HFFc6 (cell line): ENCODE measurements around the gene ABI3BP. TPM values are rescaled to one million over a fixed set of nuclear protein-coding genes. Genes with fewer than 3 reads are reported as not detected.

Experiments used
- DNase-seq: peaks from one replicate; pipeline ENCODE4 v3.0.0-alpha.2; 2018
- H3K27ac Mint-ChIP-seq: 2 replicates; pipeline ENCODE4 v1.8.0; 2020; ENCODE audit warnings: mild to moderate bottlenecking, mixed read lengths
- H3K27me3 Mint-ChIP-seq: 2 replicates; pipeline ENCODE4 v1.8.0; 2021; ENCODE audit warnings: mild to moderate bottlenecking, moderate library complexity, mixed read lengths; ENCODE audit not compliant: insufficient read depth
- H3K36me3 Mint-ChIP-seq: 2 replicates; pipeline ENCODE4 v1.8.0; 2021; ENCODE audit warnings: low read depth, mixed read lengths
- H3K4me1 Mint-ChIP-seq: 2 replicates; pipeline ENCODE4 v1.8.0; 2020; ENCODE audit warnings: low read depth, mixed read lengths
- H3K4me3 Mint-ChIP-seq: 2 replicates; pipeline ENCODE4 v1.8.0; 2020; ENCODE audit warnings: mild to moderate bottlenecking, moderate library complexity, mixed read lengths
- H3K9me3 Mint-ChIP-seq: 2 replicates; pipeline ENCODE4 v1.8.0; 2020; ENCODE audit warnings: mild to moderate bottlenecking, mixed read lengths
- CTCF ChIP-seq: fragments of 200-600 bp; sonication (generic); IDR thresholded peaks from 2 replicates; pipeline ENCODE4 v1.5.0; 2021; ENCODE audit warnings: antibody characterized with exemption, mild to moderate bottlenecking
- total RNA-seq, 6 experiments: library from RNA; stranded (reverse); fragmentation: NEBNext Ultra II Directional; extraction: Animal tissue kit (Norgen Biotek cat#: 25700); gene quantifications; 2 replicates in 1 of 6; 3 replicates in 5 of 6; pipeline ENCODE4 v1.2.3, GENCODE V29; 2021

ABI3BP gene
- total RNA-seq, 6 experiments from 2014 or later: 12.4 to 27.8 (median 24.6) TPM

- no peaks in the 10 kb centered on the region for H3K9me3 Mint-ChIP-seq
- H3K4me1 Mint-ChIP-seq: peaks cover 5% of the 10 kb centered on the region
- H3K36me3 Mint-ChIP-seq: no peaks in the 10 kb centered on the region
- DNase-seq: no peak
- no peak for TF ChIP-seq CTCF
- H3K27ac Mint-ChIP-seq: no peak overlapping the region
- H3K4me3 Mint-ChIP-seq: no peak overlapping the region
- H3K27me3 Mint-ChIP-seq: no peaks in the 10 kb centered on the region
Observed at GRCh38 chr3:100831629-100832028, 161.6 kb downstream of the ABI3BP start.

GRCh38 chr3:100830931-100831330 is 162.3 kb downstream of the ABI3BP start:
- Mint-ChIP-seq H3K9me3 (no peaks in the 10 kb centered on the region), H3K27ac (no peak overlapping the region), H3K36me3 (no peaks in the 10 kb centered on the region)

GRCh38 chr3:100825574-100825973 is 167.6 kb downstream of the ABI3BP start:
- no peaks in the 10 kb centered on the region for H3K9me3 Mint-ChIP-seq
- H3K4me3 Mint-ChIP-seq: no peak overlapping the region
- H3K4me1 Mint-ChIP-seq: no peaks in the 10 kb centered on the region
- no peak for TF ChIP-seq CTCF
- DNase-seq: no peak
- peaks cover 2% of the 10 kb centered on the region for H3K27me3 Mint-ChIP-seq
- H3K27ac Mint-ChIP-seq: no peak overlapping the region
- H3K36me3 Mint-ChIP-seq: no peaks in the 10 kb centered on the region

More at GRCh38 chr3:100830931-100831330, 162.3 kb downstream of the ABI3BP start:
- Mint-ChIP-seq H3K4me3 (no peak overlapping the region), H3K27me3 (no peaks in the 10 kb centered on the region), H3K4me1 (no peaks in the 10 kb centered on the region)
- DNase-seq: no peak
- no peak for TF ChIP-seq CTCF

- no peak for TF ChIP-seq CTCF
- no peaks in the 10 kb centered on the region for H3K9me3 Mint-ChIP-seq
- H3K27me3 Mint-ChIP-seq: no peaks in the 10 kb centered on the region; the same call in 1 of the 2 replicates
- H3K4me1 Mint-ChIP-seq: peaks cover 32% of the 10 kb centered on the region
- DNase-seq: no peak
- H3K4me3 Mint-ChIP-seq: no peak overlapping the region
- no peaks in the 10 kb centered on the region for H3K36me3 Mint-ChIP-seq
- no peak overlapping the region for H3K27ac Mint-ChIP-seq
Observed at GRCh38 chr3:100815583-100815982, 177.6 kb downstream of the ABI3BP start.

- Mint-ChIP-seq H3K27me3 (no peaks in the 10 kb centered on the region; the same call in 1 of the 2 replicates), H3K27ac (no peak overlapping the region), H3K9me3 (no peaks in the 10 kb centered on the region), H3K4me3 (no peak overlapping the region), H3K4me1 (peaks cover 35% of the 10 kb centered on the region), H3K36me3 (no peaks in the 10 kb centered on the region)
- no peak for TF ChIP-seq CTCF
- DNase-seq: peak; percentile 32
Observed at GRCh38 chr3:100813828-100814227, 179.4 kb downstream of the ABI3BP start.
